IMR-90 (cell line): Measurements from ENCODE around the gene FAM163B. TPM values are rescaled to one million over a fixed set of nuclear protein-coding genes. Genes with fewer than 3 reads are reported as not detected.

ENCODE experiments used
- ATAC-seq: fragments of 200-7000 bp; cut with Tn5 transposase; 2 replicates; pipeline ENCODE4 v1.9.1; 2020; ENCODE audit warnings: low read depth, mild to moderate bottlenecking, moderate library complexity
- BruUV-seq: library from RNA; stranded (reverse); fragments of 400-500 nt; replicated peaks from 2 replicates; lab custom pipeline; 2021; lab: Mats Ljungman, UMichigan
- CTCF ChIA-PET: fragments of 300-600 bp; formaldehyde crosslinking; extraction: SDS; loops from one replicate; lab custom pipeline; 2021; ENCODE audit warnings: antibody characterized with exemption; lab: Yijun Ruan, JAX
- POLR2A ChIA-PET: fragments of 300-600 bp; sonication (Branson Sonifier 250); formaldehyde crosslinking; loops from one replicate; lab custom pipeline; 2022; ENCODE audit warnings: antibody characterized with exemption; ENCODE audit not compliant: unreplicated experiment; lab: Charles Lee
- DNase-seq: peaks from one replicate; pipeline ENCODE4 v3.0.0; 2013
- H2AFZ ChIP-seq: replicated peaks from 2 replicates; pipeline ENCODE3; 2013; ENCODE audit warnings: low read length, mild to moderate bottlenecking; ENCODE audit not compliant: poor library complexity
- H2AK5ac ChIP-seq: 2 replicates; pipeline ENCODE4 v1.6.1; 2013; ENCODE audit warnings: low read depth, low read length, inconsistent platforms
- H2AK9ac ChIP-seq: replicated peaks from 2 replicates; pipeline ENCODE3; 2013; ENCODE audit warnings: mild to moderate bottlenecking, low read depth, low read length, moderate library complexity; ENCODE audit not compliant: poor library complexity
- H2BK120ac ChIP-seq: 2 replicates; pipeline ENCODE4 v1.6.1; 2013; ENCODE audit warnings: low read depth, low read length, inconsistent platforms
- H2BK15ac ChIP-seq: 3 replicates; pipeline ENCODE4 v1.6.1; 2013; ENCODE audit warnings: low read depth, low read length, inconsistent platforms
- H2BK20ac ChIP-seq: 2 replicates; pipeline ENCODE4 v1.6.1; 2013; ENCODE audit warnings: low read depth, mild to moderate bottlenecking, inconsistent platforms, low read length, moderate library complexity
- H2BK5ac ChIP-seq: 2 replicates; pipeline ENCODE4 v1.6.1; 2013; ENCODE audit warnings: mild to moderate bottlenecking, low read depth, low read length, inconsistent platforms; ENCODE audit not compliant: poor library complexity, severe bottlenecking
- H3K14ac ChIP-seq: replicated peaks from 2 replicates; pipeline ENCODE4 v1.6.1; 2013; ENCODE audit warnings: low read depth, low read length, inconsistent platforms
- H3K18ac ChIP-seq: 2 replicates; pipeline ENCODE4 v1.6.1; 2013; ENCODE audit warnings: low read depth, low read length, control low read depth
- H3K23ac ChIP-seq: 2 replicates; pipeline ENCODE4 v1.6.1; 2013; ENCODE audit warnings: low read depth, low read length, inconsistent platforms
- H3K27ac ChIP-seq: 2 replicates; pipeline ENCODE4 v1.5.1; 2013; ENCODE audit warnings: mild to moderate bottlenecking, control low read depth, low read length; ENCODE audit not compliant: insufficient read depth
- H3K27me3 ChIP-seq: 2 replicates; pipeline ENCODE4 v1.6.1; 2013; ENCODE audit warnings: low read length; ENCODE audit not compliant: control insufficient read depth, insufficient read depth
- H3K36me3 ChIP-seq: 2 replicates; pipeline ENCODE4 v1.6.1; 2013; ENCODE audit warnings: low read length, mixed read lengths; ENCODE audit not compliant: control insufficient read depth, insufficient read depth
- H3K4ac ChIP-seq: 2 replicates; pipeline ENCODE4 v1.6.1; 2013; ENCODE audit warnings: low read depth, low read length, inconsistent platforms
- H3K4me1 ChIP-seq: 2 replicates; pipeline ENCODE4 v1.6.1; 2013; ENCODE audit warnings: low read length, mixed read lengths; ENCODE audit not compliant: control insufficient read depth, insufficient read depth
- H3K4me2 ChIP-seq: 2 replicates; pipeline ENCODE4 v1.6.1; 2013; ENCODE audit warnings: low read depth, mild to moderate bottlenecking, control low read depth, low read length, moderate library complexity
- H3K4me3 ChIP-seq: 2 replicates; pipeline ENCODE4 v1.5.1; 2013; ENCODE audit warnings: low read depth, mild to moderate bottlenecking, control low read depth, low read length, moderate library complexity; ENCODE audit not compliant: insufficient read depth
- H3K56ac ChIP-seq: 2 replicates; pipeline ENCODE4 v1.6.1; 2013; ENCODE audit warnings: low read length, inconsistent platforms; ENCODE audit not compliant: insufficient read depth; ENCODE audit errors: extremely low read depth
- H3K79me1 ChIP-seq, 2 experiments: 2 replicates each; pipeline ENCODE4 v1.6.1; 2013; ENCODE audit warnings: low read length in 2 of 2, inconsistent platforms in 1 of 2, low read depth in 1 of 2
- H3K9ac ChIP-seq: 2 replicates; pipeline ENCODE4 v1.6.1; 2013; ENCODE audit warnings: low read depth, low read length, control low read depth
- H3K9me1 ChIP-seq: 2 replicates; pipeline ENCODE4 v1.6.1; 2013; ENCODE audit warnings: low read length, inconsistent platforms; ENCODE audit not compliant: insufficient read depth
- H3K9me3 ChIP-seq: 2 replicates; pipeline ENCODE4 v1.6.1; 2013; ENCODE audit warnings: low read length; ENCODE audit not compliant: control insufficient read depth, insufficient read depth
- H4K20me1 ChIP-seq: 2 replicates; pipeline ENCODE4 v1.6.1; 2013; ENCODE audit warnings: low read length, inconsistent platforms; ENCODE audit not compliant: insufficient read depth
- H4K5ac ChIP-seq: 2 replicates; pipeline ENCODE4 v1.6.1; 2013; ENCODE audit warnings: mild to moderate bottlenecking, low read depth, low read length, control low read depth
- H4K8ac ChIP-seq, 2 experiments: 2 replicates each; pipeline ENCODE4 v1.6.1; 2013; ENCODE audit warnings: low read depth in 2 of 2, low read length in 2 of 2, control low read depth in 1 of 2, inconsistent platforms in 1 of 2
- H4K91ac ChIP-seq: 2 replicates; pipeline ENCODE4 v1.6.1; 2013; ENCODE audit warnings: low read depth, low read length, inconsistent platforms; ENCODE audit not compliant: insufficient read depth
- BHLHE40 ChIP-seq: fragments of 150-350 bp; IDR thresholded peaks from 2 replicates; pipeline ENCODE4 v1.6.1; 2016; ENCODE audit warnings: mild to moderate bottlenecking, low read depth, low read length
- CEBPB ChIP-seq: IDR thresholded peaks from 2 replicates; pipeline ENCODE4 v1.6.1; 2012; ENCODE audit warnings: low read depth, low read length, improper control_type of control experiment
- CHD1 ChIP-seq: IDR thresholded peaks from 2 replicates; pipeline ENCODE4 v1.6.1; 2012; ENCODE audit warnings: low read depth, low read length, improper control_type of control experiment
- CTCF ChIP-seq: conservative IDR thresholded peaks from 2 replicates; pipeline ENCODE4 v1.5.1; 2012; ENCODE audit warnings: mild to moderate bottlenecking, low read depth, low read length, improper control_type of control experiment
- FOS ChIP-seq: fragments of 150-350 bp; IDR thresholded peaks from 2 replicates; pipeline ENCODE4 v1.6.1; 2016; ENCODE audit warnings: low read depth, low read length
- MAFK ChIP-seq: IDR thresholded peaks from 2 replicates; pipeline ENCODE4 v1.6.1; 2012; ENCODE audit warnings: low read depth, low read length, improper control_type of control experiment
- MAZ ChIP-seq: IDR thresholded peaks from 2 replicates; pipeline ENCODE4 v1.6.1; 2012; ENCODE audit warnings: low read depth, mild to moderate bottlenecking, low read length, improper control_type of control experiment, moderate library complexity, borderline replicate concordance
- MXI1 ChIP-seq: IDR thresholded peaks from 2 replicates; pipeline ENCODE4 v1.6.1; 2012; ENCODE audit warnings: low read depth, mild to moderate bottlenecking, low read length, moderate library complexity, borderline replicate concordance
- NFE2L2 ChIP-seq: fragments of 150-350 bp; IDR thresholded peaks from 2 replicates; pipeline ENCODE4 v1.6.1; 2016; ENCODE audit warnings: low read depth, mild to moderate bottlenecking, low read length
- POLR2A ChIP-seq: IDR thresholded peaks from 2 replicates; pipeline ENCODE4 v1.6.1; 2012; ENCODE audit warnings: mild to moderate bottlenecking, low read depth, low read length
- RAD21 ChIP-seq: IDR thresholded peaks from 2 replicates; pipeline ENCODE4 v1.6.1; 2012; ENCODE audit warnings: low read length, improper control_type of control experiment
- RCOR1 ChIP-seq: IDR thresholded peaks from 2 replicates; pipeline ENCODE4 v1.6.1; 2012; ENCODE audit warnings: mild to moderate bottlenecking, low read length, improper control_type of control experiment; ENCODE audit not compliant: insufficient replicate concordance
- RFX5 ChIP-seq: IDR thresholded peaks from 2 replicates; pipeline ENCODE4 v1.8.0; 2012; ENCODE audit warnings: low read depth, mild to moderate bottlenecking, low read length, moderate library complexity
- SMC3 ChIP-seq: fragments of 150-350 bp; IDR thresholded peaks from 2 replicates; pipeline ENCODE4 v1.6.1; 2016; ENCODE audit warnings: low read depth, mild to moderate bottlenecking, antibody characterized with exemption, low read length, moderate library complexity
- WGBS, 2 experiments: methylation state at CpG; one replicate each; pipeline versions ENCODE4 v1.1.5 to v1.1.7; 2013; ENCODE audit warnings: missing lambda C conversion rate in 2 of 2; ENCODE audit not compliant: insufficient read length in 1 of 2; ENCODE audit errors: extremely low coverage in 2 of 2; 5-methylcytosine and 5-hydroxymethylcytosine counted together
- dilution Hi-C: fragments of 300-500 bp; cut with HindIII; formaldehyde crosslinking; loops from one replicate; pipeline ENCODE4 v1.14.3; 2018; ENCODE audit warnings: low sequenced_read_pairs; ENCODE audit not compliant: unreplicated experiment
- in situ Hi-C: fragments of 300-500 bp; cut with MboI; formaldehyde crosslinking; loops from 3 replicates; pipeline ENCODE4 v1.14.3; 2019; ENCODE audit warnings: low sequenced_read_pairs, inconsistent platforms, mixed read lengths
- intact Hi-C: fragments of 100-400 bp; cut with micrococcal nuclease; formaldehyde crosslinking; loops from 2 replicates; pipeline ENCODE4 v1.10.0; 2022
- polyA plus RNA-seq, 3 experiments: library from polyadenylated mRNA; depleted of rRNA; stranded (reverse); fragments of >200 nt; gene quantifications; 2 replicates each; pipeline ENCODE4 v1.2.3, GENCODE V29; 2012; ENCODE audit warnings: low replicate concordance in 1 of 3
- total RNA-seq: library from RNA; depleted of rRNA; stranded (reverse); fragments of >200 nt; gene quantifications from 2 replicates; pipeline ENCODE4 v1.2.3, GENCODE V29; 2012
- TF ChIP-seq, protein P1 (sequence below): fragments of 150-350 bp; IDR thresholded peaks from 2 replicates; pipeline ENCODE4 v1.6.1; 2016; ENCODE audit warnings: low read depth, mild to moderate bottlenecking, low read length, moderate library complexity, borderline replicate concordance
- TF ChIP-seq, protein P2 (sequence below): fragments of 150-350 bp; IDR thresholded peaks from 2 replicates; pipeline ENCODE4 v1.6.1; 2017; ENCODE audit warnings: mild to moderate bottlenecking, antibody characterized with exemption, low read length, low read depth

The FAM163B gene
- total and polyA plus RNA-seq, 2 of the 4 experiments (the other 2 are of a cell fraction): not detected

- Histone ChIP-seq H3K23ac (no peak overlapping the region), H2AK9ac (no peak overlapping the region), H3K4me3 (no peak overlapping the region), H2BK15ac (no peak overlapping the region), H3K27me3 (peaks cover 42% of the 10 kb centered on the region), H3K27ac (no peak overlapping the region), H3K4ac (no peak overlapping the region), H3K9me3 (peaks cover 2% of the 10 kb centered on the region; the same call in 1 of the 2 replicates), H4K91ac (no peak overlapping the region), H2BK20ac (no peak overlapping the region), H3K79me1 (no peaks in the 10 kb centered on the region), H2BK5ac (no peak overlapping the region), H4K5ac (no peak overlapping the region), H3K4me2 (no peak overlapping the region), H3K4me1 (peaks cover 4% of the 10 kb centered on the region; the same call in 1 of the 2 replicates), H2AK5ac (no peak overlapping the region), H3K9me1 (no peaks in the 10 kb centered on the region), H3K36me3 (no peaks in the 10 kb centered on the region), H2BK120ac (no peak overlapping the region), H3K18ac (no peak overlapping the region), H3K14ac (no peak overlapping the region), H2AFZ (no peak overlapping the region), H3K56ac (no peak overlapping the region), H4K20me1 (no peaks in the 10 kb centered on the region), H3K9ac (no peak overlapping the region), H4K8ac (no peak overlapping the region)
- no peak for TF ChIP-seq NFE2L2
- no peak for TF ChIP-seq RFX5
- TF ChIP-seq MAFK: no peak
- no peak for TF ChIP-seq SMC3
- TF ChIP-seq RCOR1: no peak
- TF ChIP-seq CEBPB: no peak
- TF ChIP-seq RAD21: no peak
- TF ChIP-seq, protein P1, sequence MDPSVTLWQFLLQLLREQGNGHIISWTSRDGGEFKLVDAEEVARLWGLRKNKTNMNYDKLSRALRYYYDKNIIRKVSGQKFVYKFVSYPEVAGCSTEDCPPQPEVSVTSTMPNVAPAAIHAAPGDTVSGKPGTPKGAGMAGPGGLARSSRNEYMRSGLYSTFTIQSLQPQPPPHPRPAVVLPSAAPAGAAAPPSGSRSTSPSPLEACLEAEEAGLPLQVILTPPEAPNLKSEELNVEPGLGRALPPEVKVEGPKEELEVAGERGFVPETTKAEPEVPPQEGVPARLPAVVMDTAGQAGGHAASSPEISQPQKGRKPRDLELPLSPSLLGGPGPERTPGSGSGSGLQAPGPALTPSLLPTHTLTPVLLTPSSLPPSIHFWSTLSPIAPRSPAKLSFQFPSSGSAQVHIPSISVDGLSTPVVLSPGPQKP: no peak
- no peak for TF ChIP-seq CTCF
- no peak for TF ChIP-seq POLR2A
- no peak for TF ChIP-seq MAZ
- TF ChIP-seq BHLHE40: no peak
- TF ChIP-seq, protein P2, sequence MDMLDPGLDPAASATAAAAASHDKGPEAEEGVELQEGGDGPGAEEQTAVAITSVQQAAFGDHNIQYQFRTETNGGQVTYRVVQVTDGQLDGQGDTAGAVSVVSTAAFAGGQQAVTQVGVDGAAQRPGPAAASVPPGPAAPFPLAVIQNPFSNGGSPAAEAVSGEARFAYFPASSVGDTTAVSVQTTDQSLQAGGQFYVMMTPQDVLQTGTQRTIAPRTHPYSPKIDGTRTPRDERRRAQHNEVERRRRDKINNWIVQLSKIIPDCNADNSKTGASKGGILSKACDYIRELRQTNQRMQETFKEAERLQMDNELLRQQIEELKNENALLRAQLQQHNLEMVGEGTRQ: no peak
- no peak for TF ChIP-seq FOS
- TF ChIP-seq MXI1: no peak
- TF ChIP-seq CHD1: no peak
- DNase-seq (no peak), ATAC-seq (no peak)
- in situ Hi-C loops (no loop called here), dilution Hi-C loops (no loop called here), intact Hi-C loops (no loop called here)
- CTCF ChIA-PET: no interaction called here
- no CpG with 5 or more reads among the region's 5 CpGs for WGBS, 2 experiments
- POLR2A ChIA-PET: no interaction called here
- no TSS peak for BruUV-seq
These were observed 25.0 kb downstream of the FAM163B start for GRCh38 chr9:133584167-133584558.
